Measurements from ENCODE around the gene BMPR1A. TPM values are rescaled to one million over a fixed set of nuclear protein-coding genes. Genes with fewer than 3 reads are reported as not detected.

The BMPR1A gene
- total RNA-seq, 4 donors from 2014 or later, result 21.1 to 33.3 (median 26.7) TPM

- TF ChIP-seq EP300 (IDR thresholded peaks at IDR 0.05) (no peak), POLR2AphosphoS5 (IDR thresholded peaks at IDR 0.05) (no peak), POLR2A (IDR thresholded peaks at IDR 0.05) (no peak)
- TF ChIP-seq, protein P1, sequence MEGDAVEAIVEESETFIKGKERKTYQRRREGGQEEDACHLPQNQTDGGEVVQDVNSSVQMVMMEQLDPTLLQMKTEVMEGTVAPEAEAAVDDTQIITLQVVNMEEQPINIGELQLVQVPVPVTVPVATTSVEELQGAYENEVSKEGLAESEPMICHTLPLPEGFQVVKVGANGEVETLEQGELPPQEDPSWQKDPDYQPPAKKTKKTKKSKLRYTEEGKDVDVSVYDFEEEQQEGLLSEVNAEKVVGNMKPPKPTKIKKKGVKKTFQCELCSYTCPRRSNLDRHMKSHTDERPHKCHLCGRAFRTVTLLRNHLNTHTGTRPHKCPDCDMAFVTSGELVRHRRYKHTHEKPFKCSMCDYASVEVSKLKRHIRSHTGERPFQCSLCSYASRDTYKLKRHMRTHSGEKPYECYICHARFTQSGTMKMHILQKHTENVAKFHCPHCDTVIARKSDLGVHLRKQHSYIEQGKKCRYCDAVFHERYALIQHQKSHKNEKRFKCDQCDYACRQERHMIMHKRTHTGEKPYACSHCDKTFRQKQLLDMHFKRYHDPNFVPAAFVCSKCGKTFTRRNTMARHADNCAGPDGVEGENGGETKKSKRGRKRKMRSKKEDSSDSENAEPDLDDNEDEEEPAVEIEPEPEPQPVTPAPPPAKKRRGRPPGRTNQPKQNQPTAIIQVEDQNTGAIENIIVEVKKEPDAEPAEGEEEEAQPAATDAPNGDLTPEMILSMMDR (IDR thresholded peaks at IDR 0.05), result no peak
- Histone ChIP-seq H3K36me3 (no peaks in the 10 kb centered on the region), H3K4me3 (no peak overlapping the region), H3K9me3 (no peaks in the 10 kb centered on the region), H3K4me1 (peaks cover 15% of the 10 kb centered on the region), H3K27ac (no peak overlapping the region), H3K27me3 (no peaks in the 10 kb centered on the region)
- 81% methylated on average over 6 of the region's 6 CpGs for WGBS
- DNase-seq (ENCODE audit: low spot score in 2 of 2), result no peak
Observed at GRCh38 chr10:86802473-86803108, 46.2 kb downstream of the BMPR1A start.

GRCh38 chr10:86803156-86803555, 46.7 kb downstream of the BMPR1A start:
- TF ChIP-seq, protein P1 (IDR thresholded peaks at IDR 0.05), result no peak
- TF ChIP-seq POLR2AphosphoS5 (IDR thresholded peaks at IDR 0.05), result no peak
- TF ChIP-seq EP300 (IDR thresholded peaks at IDR 0.05), result no peak
- no peak for TF ChIP-seq POLR2A (IDR thresholded peaks at IDR 0.05)
- Histone ChIP-seq H3K9me3 (no peaks in the 10 kb centered on the region), H3K27ac (no peak overlapping the region), H3K4me3 (no peak overlapping the region), H3K27me3 (no peaks in the 10 kb centered on the region), H3K4me1 (peaks cover 12% of the 10 kb centered on the region), H3K36me3 (no peaks in the 10 kb centered on the region)
- WGBS, result 55% methylated on average over 2 of the region's 2 CpGs
- DNase-seq (ENCODE audit: low spot score in 2 of 2), result no peak

- H3K27ac ChIP-seq, result no peak overlapping the region
- 69% methylated on average over 3 of the region's 3 CpGs for WGBS
- TF ChIP-seq POLR2A (IDR thresholded peaks at IDR 0.05) (no peak), EP300 (IDR thresholded peaks at IDR 0.05) (no peak), POLR2AphosphoS5 (IDR thresholded peaks at IDR 0.05) (no peak)
- TF ChIP-seq, protein P1 (IDR thresholded peaks at IDR 0.05), result no peak
- H3K27me3 ChIP-seq, result no peaks in the 10 kb centered on the region
- H3K9me3 ChIP-seq, result no peaks in the 10 kb centered on the region
- no peak for DNase-seq (ENCODE audit: low spot score in 2 of 2)
- no peaks in the 10 kb centered on the region for H3K4me1 ChIP-seq
- H3K4me3 ChIP-seq, result no peak overlapping the region
- H3K36me3 ChIP-seq, result no peaks in the 10 kb centered on the region
Observed at GRCh38 chr10:86804805-86805204, 48.4 kb downstream of the BMPR1A start.

GRCh38 chr10:86813101-86813500, 56.7 kb downstream of the BMPR1A start:
- Histone ChIP-seq H3K27me3 (no peaks in the 10 kb centered on the region), H3K36me3 (no peaks in the 10 kb centered on the region), H3K27ac (no peak overlapping the region), H3K4me3 (no peak overlapping the region), H3K4me1 (peaks cover 14% of the 10 kb centered on the region), H3K9me3 (no peaks in the 10 kb centered on the region)
- TF ChIP-seq POLR2A (IDR thresholded peaks at IDR 0.05) (no peak), POLR2AphosphoS5 (IDR thresholded peaks at IDR 0.05) (no peak), EP300 (IDR thresholded peaks at IDR 0.05) (no peak)
- TF ChIP-seq, protein P1 (IDR thresholded peaks at IDR 0.05), result no peak
- 67% methylated on average over 4 of the region's 4 CpGs for WGBS
- DNase-seq (ENCODE audit: low spot score in 2 of 2), result no peak

- no peak for DNase-seq (ENCODE audit: low spot score in 2 of 2)
- Histone ChIP-seq H3K4me1 (peaks cover 14% of the 10 kb centered on the region), H3K36me3 (no peaks in the 10 kb centered on the region), H3K27ac (no peak overlapping the region), H3K27me3 (no peaks in the 10 kb centered on the region), H3K4me3 (no peak overlapping the region), H3K9me3 (no peaks in the 10 kb centered on the region)
- TF ChIP-seq POLR2AphosphoS5 (IDR thresholded peaks at IDR 0.05), result no peak
- TF ChIP-seq, protein P1 (IDR thresholded peaks at IDR 0.05), result no peak
- TF ChIP-seq POLR2A (IDR thresholded peaks at IDR 0.05), result no peak
- WGBS, result 77% methylated on average over 1 of the region's 1 CpG
Observed at GRCh38 chr10:86813982-86814381, 57.6 kb downstream of the BMPR1A start.

Measured in suprapubic skin (tissue), 4 donors.